ENCODE results near the gene CRYZ. TPM values are rescaled to one million over a fixed set of nuclear protein-coding genes. Genes with fewer than 3 reads are reported as not detected.

CRYZ gene, protein sequence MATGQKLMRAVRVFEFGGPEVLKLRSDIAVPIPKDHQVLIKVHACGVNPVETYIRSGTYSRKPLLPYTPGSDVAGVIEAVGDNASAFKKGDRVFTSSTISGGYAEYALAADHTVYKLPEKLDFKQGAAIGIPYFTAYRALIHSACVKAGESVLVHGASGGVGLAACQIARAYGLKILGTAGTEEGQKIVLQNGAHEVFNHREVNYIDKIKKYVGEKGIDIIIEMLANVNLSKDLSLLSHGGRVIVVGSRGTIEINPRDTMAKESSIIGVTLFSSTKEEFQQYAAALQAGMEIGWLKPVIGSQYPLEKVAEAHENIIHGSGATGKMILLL
- total RNA-seq (2022; extraction: Qiagen RNA extraction; ENCODE audit: low read depth) = 61.6 to 67.7 TPM (median 63.4 TPM) in 5 replicates

DNA sequence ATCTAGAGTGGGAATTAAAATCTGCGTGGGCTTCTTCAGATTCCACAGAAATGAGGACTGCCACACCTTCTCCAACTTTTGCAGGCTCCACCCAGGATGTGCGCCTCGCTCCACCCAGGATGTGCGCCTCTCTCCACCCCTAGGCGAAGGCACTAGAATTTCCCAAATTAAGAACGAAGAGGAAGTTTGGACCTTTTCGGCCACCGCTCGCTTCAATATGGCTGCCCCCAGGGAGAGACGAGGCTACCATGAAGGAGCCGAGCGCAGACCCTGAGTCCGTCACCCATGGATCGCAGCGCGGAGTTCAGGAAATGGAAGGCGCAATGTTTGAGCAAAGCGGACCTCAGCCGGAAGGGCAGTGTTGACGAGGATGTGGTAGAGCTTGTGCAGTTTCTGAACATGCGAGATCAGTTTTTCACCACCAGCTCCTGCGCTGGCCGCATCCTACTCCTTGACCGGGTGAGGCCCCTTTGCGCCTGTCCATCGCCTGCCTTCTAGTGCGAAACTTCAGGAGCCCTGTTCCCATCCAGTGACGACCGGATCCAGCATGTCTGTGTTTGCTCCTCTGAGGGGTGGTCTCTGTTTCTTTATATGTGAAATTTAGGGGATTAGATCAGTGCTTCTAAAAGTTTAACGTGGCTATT, at the start of gene CRYZ, which contains the start of gene TYW3:
CRYZ (minus strand) TSS at position 91 of the 644 bp plus-strand sequence. CDS start 8,229 bp downstream, outside the sequence.
TYW3 (plus strand) TSS at position 193 of the 644 bp plus-strand sequence; CDS start at position 286, 93 bp downstream.

DNA sequence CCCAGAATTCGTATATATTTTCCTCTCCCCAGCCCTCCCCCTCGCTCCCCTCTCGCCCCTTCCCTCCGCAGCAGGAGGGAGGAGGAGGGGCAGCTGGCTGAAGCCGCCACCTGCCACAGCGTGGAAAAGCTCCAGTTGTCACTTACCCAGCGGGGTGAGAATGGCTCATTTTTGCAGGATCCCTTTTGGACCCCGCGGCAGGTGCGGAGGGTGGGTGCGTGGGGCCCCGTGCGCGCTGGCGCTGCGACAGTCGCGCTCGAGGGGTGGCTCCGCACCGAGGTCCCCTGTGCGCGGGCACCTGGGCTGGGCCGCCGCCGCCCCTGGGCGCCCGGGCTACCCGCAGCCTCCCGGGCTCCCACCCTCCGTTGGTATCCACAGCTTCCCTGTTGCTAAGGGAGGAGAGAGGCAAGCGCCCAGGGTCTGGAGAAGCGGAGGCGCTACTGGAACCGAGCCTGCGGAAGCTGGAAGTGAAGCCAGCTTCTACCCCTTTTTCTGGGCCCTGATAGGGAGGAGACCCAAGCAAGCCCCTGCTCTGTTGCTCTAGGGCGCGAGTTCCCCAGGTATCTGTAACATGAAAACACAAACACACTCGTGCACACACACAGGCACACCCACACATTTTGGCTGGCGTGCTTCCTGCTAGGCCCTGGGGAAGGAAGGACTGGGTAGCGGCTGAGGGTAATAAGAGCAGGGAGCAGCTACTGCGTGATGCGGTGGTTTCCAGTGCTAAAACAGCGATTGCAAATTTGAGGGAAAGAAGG, 59.3 kb downstream of the CRYZ start, which contains the start of gene ERICH3:
ERICH3 (minus strand) TSS at position 442 of the 761 bp plus-strand sequence; CDS start at position 169, 273 bp downstream.

Other genes with a start within 250 kb of the CRYZ start
- gene LRRC53, start 220.4 kb downstream of the CRYZ start, total RNA-seq (2022; extraction: Qiagen RNA extraction; ENCODE audit: low read depth) = not detected in 5 replicates
- gene ERICH3, start 59.3 kb downstream of the CRYZ start, total RNA-seq (2022; extraction: Qiagen RNA extraction; ENCODE audit: low read depth) = not detected in 5 replicates
- 16.4 to 18.2 TPM (median 17.8 TPM) in 5 replicates for gene TYW3, start 102 bp upstream of the CRYZ start, total RNA-seq (2022; extraction: Qiagen RNA extraction; ENCODE audit: low read depth)

All from A549 treated with CpdA at 1 μM for 4 hours (cell line).